IgD-negative memory B cell (primary cell): Measurements from ENCODE around the gene DAPK2. TPM values are rescaled to one million over a fixed set of nuclear protein-coding genes. Genes with fewer than 3 reads are reported as not detected.

Experiments used
- H3K27ac Mint-ChIP-seq, 3 donors: one replicate each; pipeline ENCODE4 v1.8.0; 2020 to 2022; ENCODE audit warnings: mild to moderate bottlenecking in 3 of 3, mixed read lengths in 3 of 3, moderate library complexity in 1 of 3
- H3K27me3 Mint-ChIP-seq: one replicate; pipeline ENCODE4 v1.8.0; 2021; ENCODE audit warnings: mixed read lengths
- H3K36me3 Mint-ChIP-seq: one replicate; pipeline ENCODE4 v1.8.0; 2020; ENCODE audit warnings: mild to moderate bottlenecking, mixed read lengths
- H3K4me1 Mint-ChIP-seq, 3 donors: one replicate each; pipeline ENCODE4 v1.8.0; 2020 to 2022; ENCODE audit warnings: mixed read lengths in 3 of 3, mild to moderate bottlenecking in 1 of 3
- H3K4me3 Mint-ChIP-seq, 4 donors: one replicate each; pipeline ENCODE4 v1.8.0; 2020 to 2022; ENCODE audit warnings: mild to moderate bottlenecking in 4 of 4, mixed read lengths in 4 of 4, moderate library complexity in 3 of 4
- H3K9me3 Mint-ChIP-seq, 3 donors: one replicate each; pipeline ENCODE4 v1.8.0; 2020 to 2021; ENCODE audit warnings: mixed read lengths in 3 of 3, mild to moderate bottlenecking in 1 of 3
- polyA plus RNA-seq: library from polyadenylated mRNA; unstranded; fragments of 300-500 nt; fragmentation: Illumina TruSeq; gene quantifications from one replicate; pipeline ENCODE4 v1.2.3, GENCODE V29; 2021

DAPK2 gene
- polyA plus RNA-seq, 1 donor from 2014 or later: 7.7 TPM

DNA sequence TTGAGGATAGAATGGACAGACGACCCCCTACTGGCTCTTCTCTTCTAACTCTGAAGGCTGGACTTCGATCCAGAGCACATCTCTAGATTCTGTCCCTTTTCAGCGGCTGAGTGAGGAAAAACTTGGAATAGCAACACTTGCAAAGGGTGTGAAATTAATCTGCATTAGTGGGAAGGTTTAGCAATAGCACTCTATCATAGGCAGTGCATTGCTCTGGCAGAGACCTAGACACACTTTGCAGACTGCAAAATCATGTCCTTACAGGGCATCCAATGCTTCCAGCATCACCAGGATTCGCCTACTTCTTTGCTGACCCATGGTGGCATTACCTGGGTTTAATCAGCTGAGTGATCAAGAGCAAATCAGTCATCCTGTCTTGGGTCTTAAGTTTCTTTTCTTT is 43.1 kb downstream of the DAPK2 start:
- Mint-ChIP-seq H3K27me3 (peaks cover 3% of the 10 kb centered on the region), H3K9me3 (no peaks in the 10 kb centered on the region), H3K4me1 (peaks cover 22 to 37% (median 27%) of the 10 kb centered on the region in 3 donors), H3K4me3 (no peak overlapping the region), H3K36me3 (peaks cover 8% of the 10 kb centered on the region), H3K27ac (peak overlapping the region in 2 of 3 donors; percentile 4 to 56)

DNA sequence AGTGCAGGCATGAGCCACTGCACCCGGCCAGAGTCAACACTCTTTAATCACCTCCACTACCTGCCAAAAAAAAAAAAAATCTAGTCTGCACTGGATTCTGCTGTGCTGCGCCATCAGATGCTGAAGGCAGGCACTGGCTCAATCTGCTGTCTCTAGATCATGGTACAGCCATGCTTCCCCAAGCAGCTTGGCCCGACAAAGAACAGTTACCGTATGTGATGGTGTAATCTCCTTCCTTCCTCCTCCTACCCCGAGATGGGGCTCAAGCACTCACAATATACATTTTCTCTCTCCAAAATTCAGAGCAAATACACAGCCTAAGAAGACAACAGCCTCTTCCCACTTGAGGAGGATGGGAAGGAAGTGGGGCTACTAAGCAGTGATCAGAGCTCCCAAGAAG is 45.1 kb downstream of the DAPK2 start:
- Mint-ChIP-seq H3K4me3 (no peak overlapping the region), H3K4me1 (peaks cover 19 to 39% (median 25%) of the 10 kb centered on the region in 3 donors), H3K36me3 (peaks cover 9% of the 10 kb centered on the region), H3K9me3 (no peaks in the 10 kb centered on the region), H3K27me3 (no peaks in the 10 kb centered on the region), H3K27ac (peak overlapping the region in 1 of 3 donors; percentile 48)

DNA sequence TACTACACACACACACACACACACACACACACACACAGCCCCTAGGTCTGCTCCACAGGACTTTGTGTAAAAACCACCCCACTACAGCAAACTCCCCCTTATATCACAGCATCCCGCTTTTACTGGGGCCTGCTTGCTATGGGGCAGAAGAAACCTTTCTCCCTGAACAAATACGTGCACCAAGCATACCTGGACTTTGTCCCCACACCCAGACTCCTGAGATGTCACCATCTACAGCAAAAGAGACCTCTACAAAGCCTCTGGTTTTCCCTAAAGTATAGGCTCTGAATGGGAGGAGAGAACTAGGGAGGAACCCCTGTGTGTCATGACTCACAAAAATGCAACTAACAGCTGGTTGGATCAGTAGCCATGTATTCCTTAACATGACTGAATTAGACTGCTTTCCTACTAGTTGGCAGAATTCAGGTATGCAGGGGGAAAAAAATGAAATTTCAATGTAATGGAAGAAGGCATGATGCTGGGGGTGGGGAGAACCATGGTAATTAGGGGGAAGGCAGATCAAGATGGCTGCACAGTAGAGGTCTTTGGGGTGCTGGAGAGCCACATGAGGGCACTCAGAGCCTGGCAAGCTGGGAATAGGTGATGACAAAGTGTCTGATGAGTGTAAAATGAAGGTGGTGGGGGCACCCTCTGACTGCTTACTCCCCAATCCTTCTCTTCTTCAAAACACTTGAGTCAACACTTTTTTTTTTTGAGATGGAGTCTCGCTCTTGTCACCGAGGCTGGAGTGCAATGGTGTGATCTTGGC is 45.9 kb downstream of the DAPK2 start:
- H3K9me3 Mint-ChIP-seq: no peaks in the 10 kb centered on the region
- no peak overlapping the region for H3K27ac Mint-ChIP-seq
- H3K4me1 Mint-ChIP-seq: peaks cover 19 to 39% (median 25%) of the 10 kb centered on the region in 3 donors
- H3K4me3 Mint-ChIP-seq: peak overlapping the region in 1 of 4 donors; percentile 25
- H3K36me3 Mint-ChIP-seq: peaks cover 9% of the 10 kb centered on the region
- no peaks in the 10 kb centered on the region for H3K27me3 Mint-ChIP-seq

DNA sequence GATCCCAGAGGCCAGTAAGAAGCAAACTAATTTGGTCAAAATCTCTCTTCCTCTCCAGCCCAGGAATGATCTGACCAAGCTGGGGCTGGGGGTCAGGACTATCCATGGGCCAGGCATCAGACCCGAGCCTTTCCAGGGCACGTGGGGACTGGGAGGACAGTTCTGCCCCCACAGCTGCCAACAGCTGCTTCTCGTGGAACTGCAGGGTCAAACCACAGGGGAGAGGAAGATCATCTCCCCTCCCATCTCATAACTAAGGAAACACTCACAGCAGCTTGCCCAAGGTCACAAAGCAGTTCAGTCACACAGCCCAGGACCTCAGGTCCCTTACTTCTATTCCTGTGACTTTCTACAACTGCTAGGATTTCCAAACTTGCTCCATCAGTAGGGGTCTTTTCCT is 47.1 kb downstream of the DAPK2 start:
- H3K4me1 Mint-ChIP-seq: peaks cover 23 to 40% (median 26%) of the 10 kb centered on the region in 3 donors
- peaks cover 7% of the 10 kb centered on the region for H3K36me3 Mint-ChIP-seq
- no peaks in the 10 kb centered on the region for H3K9me3 Mint-ChIP-seq
- no peaks in the 10 kb centered on the region for H3K27me3 Mint-ChIP-seq
- peak overlapping the region in 1 of 4 donors; percentile 68 for H3K4me3 Mint-ChIP-seq
- no peak overlapping the region for H3K27ac Mint-ChIP-seq

DNA sequence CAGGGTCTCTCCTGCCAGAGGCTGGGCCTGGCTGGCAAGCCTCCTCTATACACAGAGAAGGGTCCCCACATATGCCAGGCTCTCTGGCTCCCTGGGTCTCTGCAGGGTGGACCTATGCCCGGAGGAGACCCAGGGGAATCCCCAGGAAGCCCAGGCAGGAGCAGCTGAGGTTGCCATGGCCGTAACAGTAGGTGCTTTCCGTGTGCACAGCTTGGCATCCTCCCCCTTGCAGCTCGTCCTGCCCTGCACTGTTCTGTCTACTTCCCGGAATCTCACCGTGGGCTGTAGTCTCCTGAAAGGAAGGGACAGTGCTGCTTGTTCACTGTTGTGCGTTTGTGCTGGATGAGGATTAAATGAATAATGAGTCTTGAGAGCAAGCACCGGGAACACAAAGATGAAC is 47.8 kb downstream of the DAPK2 start:
- no peak overlapping the region for H3K27ac Mint-ChIP-seq
- peak overlapping the region in 2 of 4 donors; percentile 68 for H3K4me3 Mint-ChIP-seq
- H3K27me3 Mint-ChIP-seq: no peaks in the 10 kb centered on the region
- peaks cover 29 to 38% (median 29%) of the 10 kb centered on the region in 3 donors for H3K4me1 Mint-ChIP-seq
- peaks cover 7% of the 10 kb centered on the region for H3K36me3 Mint-ChIP-seq
- no peaks in the 10 kb centered on the region for H3K9me3 Mint-ChIP-seq

DNA sequence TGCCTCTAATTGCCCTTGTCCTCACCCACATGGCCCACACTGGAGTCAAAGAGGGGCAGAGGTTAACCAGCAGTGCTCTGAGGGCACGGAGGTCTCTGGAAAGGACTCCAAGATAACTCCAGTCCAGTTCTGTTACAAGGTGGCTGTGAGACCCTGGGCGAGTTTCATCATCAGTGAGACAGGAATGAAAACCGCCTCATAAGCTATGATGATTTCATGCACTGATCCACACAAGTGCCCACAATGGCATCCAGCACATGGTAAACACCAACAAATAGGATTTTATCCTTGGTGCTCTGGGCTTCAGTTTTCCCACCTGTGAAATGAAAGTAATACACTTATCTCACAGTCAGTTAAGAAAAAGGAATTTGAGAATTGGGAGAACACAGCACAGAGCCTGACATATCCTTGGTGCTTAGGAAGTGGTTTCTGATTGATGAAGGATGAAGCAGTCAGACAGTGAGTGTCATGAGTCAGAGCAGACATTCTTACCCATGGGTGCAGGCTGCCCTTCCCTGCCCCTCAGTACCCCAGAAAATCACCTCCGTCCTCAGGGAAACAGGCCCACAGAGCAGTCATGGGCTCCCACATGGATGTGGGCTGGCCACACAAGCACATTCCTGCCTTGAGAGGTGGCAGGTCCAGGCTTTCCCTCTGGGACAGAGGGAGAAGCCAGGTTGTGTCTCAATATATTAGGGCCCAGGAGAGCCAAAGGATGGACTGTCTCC is 48.4 kb downstream of the DAPK2 start:
- Mint-ChIP-seq H3K4me3 (peak overlapping the region in 1 of 4 donors; percentile 1), H3K4me1 (peaks cover 32 to 38% (median 35%) of the 10 kb centered on the region in 3 donors), H3K9me3 (no peaks in the 10 kb centered on the region), H3K27me3 (no peaks in the 10 kb centered on the region), H3K36me3 (peaks cover 7% of the 10 kb centered on the region), H3K27ac (peak overlapping the region in 1 of 3 donors; percentile 50)

DNA sequence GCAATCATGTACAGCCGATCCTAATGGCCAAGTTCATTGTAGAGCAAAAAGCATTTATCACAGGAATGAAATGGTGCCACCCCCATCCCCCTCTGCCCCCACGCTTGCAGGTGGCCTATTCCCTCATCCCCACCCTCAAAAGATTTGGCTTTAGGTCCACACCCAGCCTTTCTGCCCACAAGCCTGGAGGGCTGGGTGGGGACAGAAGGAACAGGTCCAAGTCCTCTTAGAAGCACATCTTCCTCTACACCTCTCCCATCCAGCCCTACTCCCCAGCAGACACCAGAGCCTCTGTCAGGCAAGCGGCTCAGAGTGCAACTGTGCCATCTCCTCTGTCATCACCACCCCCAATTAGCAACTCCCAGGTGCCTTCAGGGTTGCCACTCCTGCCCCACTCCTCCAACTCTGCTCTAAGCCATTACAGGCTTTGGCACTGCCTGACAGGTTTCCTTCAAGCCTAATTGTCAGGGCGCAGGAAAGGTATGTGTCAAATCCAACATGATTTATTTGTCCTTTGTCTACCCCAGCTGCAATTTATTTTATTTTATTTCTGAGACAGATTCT is 49.4 kb downstream of the DAPK2 start:
- Mint-ChIP-seq H3K27me3 (no peaks in the 10 kb centered on the region), H3K9me3 (no peaks in the 10 kb centered on the region), H3K4me3 (peak overlapping the region in 1 of 4 donors; percentile 43), H3K4me1 (peaks cover 38 to 42% (median 41%) of the 10 kb centered on the region in 3 donors), H3K36me3 (peaks cover 7% of the 10 kb centered on the region), H3K27ac (peak overlapping the region in 1 of 3 donors; percentile 87)

DNA sequence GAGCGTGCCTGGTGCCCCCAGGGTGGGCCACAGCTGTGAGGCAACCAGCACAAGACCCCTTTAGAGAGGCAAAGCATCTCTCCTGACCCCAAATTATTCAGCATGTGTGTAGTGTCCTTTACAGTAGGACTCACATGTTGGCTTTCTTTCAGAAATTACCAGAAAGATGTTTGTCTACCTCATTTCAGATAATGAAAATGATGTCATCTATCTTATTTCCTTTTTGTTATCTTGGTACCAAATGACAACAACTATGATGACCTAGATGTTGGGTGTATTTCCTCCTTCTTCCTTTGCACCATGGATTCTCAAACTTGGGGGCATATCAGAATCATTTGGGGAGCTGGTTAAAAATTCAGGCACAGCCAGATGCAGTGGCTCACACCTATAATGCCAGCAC is 50.5 kb downstream of the DAPK2 start:
- H3K4me1 Mint-ChIP-seq: peaks cover 43 to 51% (median 49%) of the 10 kb centered on the region in 3 donors

DNA sequence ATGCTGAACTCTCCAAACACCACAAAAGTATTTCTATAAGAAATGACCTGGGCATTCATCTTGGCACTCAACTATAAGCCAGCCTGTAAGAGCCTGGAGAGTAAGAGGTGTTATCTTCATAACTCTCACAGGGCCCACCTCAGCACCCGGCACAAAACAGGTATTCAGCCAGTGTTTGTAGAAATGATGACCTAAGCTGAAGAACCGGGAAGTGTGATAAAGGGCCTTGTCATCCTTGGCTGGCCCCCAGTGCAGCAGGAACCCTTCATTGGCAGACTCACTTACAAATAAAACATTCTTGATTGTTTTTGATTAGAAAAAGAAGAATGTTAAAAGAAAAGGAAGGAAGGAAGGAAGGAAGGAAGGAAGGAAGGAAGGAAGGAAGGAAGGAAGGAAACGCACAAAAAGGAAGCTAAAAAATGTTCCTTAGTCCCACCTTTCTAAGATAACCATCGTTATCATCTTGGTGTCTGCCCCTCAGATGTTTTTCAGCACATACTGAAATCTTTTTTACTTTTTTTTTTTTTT is 52.1 kb downstream of the DAPK2 start:
- H3K27me3 Mint-ChIP-seq: no peaks in the 10 kb centered on the region
- H3K4me1 Mint-ChIP-seq: peaks cover 37 to 54% (median 46%) of the 10 kb centered on the region in 3 donors
- H3K36me3 Mint-ChIP-seq: peaks cover 3% of the 10 kb centered on the region
- peak overlapping the region in 2 of 4 donors; percentile 58 to 82 for H3K4me3 Mint-ChIP-seq
- H3K27ac Mint-ChIP-seq: peak overlapping the region in 1 of 3 donors; percentile 77
- H3K9me3 Mint-ChIP-seq: no peaks in the 10 kb centered on the region

More for the DNA sequence above, 50.5 kb downstream of the DAPK2 start:
- Mint-ChIP-seq H3K27me3 (no peaks in the 10 kb centered on the region), H3K36me3 (peaks cover 3% of the 10 kb centered on the region), H3K9me3 (no peaks in the 10 kb centered on the region), H3K27ac (peak overlapping the region in 1 of 3 donors; percentile 87), H3K4me3 (no peak overlapping the region)

DNA sequence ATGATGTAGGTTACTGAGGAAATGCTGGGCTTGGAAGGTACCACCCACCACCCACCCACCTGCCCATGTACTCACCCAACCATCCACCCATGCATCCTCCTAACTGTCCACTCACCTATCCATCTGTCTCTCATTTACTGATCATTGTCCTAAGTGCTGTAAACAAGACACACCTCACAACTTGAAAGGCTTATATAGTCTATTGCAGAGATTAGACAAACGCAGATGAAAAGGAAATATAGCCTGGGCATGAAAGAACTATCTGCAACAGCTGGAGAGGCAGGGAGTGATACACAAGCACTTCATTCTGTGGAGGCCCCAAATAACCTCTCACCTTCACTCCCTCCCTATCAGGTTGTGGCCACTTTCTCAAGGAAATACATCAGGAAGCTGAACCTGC is 54.0 kb downstream of the DAPK2 start:
- Mint-ChIP-seq H3K27ac (peak overlapping the region in 2 of 3 donors; percentile 32 to 57), H3K4me3 (peak overlapping the region in 1 of 4 donors; percentile 15)

DNA sequence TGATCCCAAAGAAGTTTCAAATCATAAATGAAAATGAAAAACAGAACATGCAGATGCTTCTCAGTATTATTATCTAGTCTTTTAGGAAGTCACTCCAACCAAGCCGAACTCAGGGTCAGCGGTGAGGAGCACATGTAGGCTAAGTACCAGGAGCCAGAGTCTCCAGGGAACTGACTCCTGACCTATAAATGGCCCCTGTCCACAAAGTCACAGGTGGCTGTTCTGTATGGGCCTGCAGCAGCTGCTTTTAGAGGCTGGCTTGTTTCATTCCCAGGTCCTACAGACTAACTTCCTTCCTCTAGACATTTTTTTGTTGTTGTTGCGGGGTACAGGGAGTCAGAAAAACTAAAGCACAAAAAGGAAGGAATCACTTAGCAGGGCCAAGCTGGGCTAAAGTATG is 54.6 kb downstream of the DAPK2 start:
- Mint-ChIP-seq H3K4me1 (peaks cover 35 to 53% (median 52%) of the 10 kb centered on the region in 3 donors), H3K9me3 (no peaks in the 10 kb centered on the region), H3K36me3 (peaks cover 2% of the 10 kb centered on the region), H3K4me3 (peak overlapping the region in 2 of 4 donors; percentile 68), H3K27ac (peak overlapping the region; percentile 21 to 57 (median 32)), H3K27me3 (no peaks in the 10 kb centered on the region)

More for the DNA sequence above, 54.0 kb downstream of the DAPK2 start:
- H3K9me3 Mint-ChIP-seq: no peaks in the 10 kb centered on the region
- no peaks in the 10 kb centered on the region for H3K27me3 Mint-ChIP-seq
- H3K36me3 Mint-ChIP-seq: peaks cover 3% of the 10 kb centered on the region
- peaks cover 29 to 47% (median 47%) of the 10 kb centered on the region in 3 donors for H3K4me1 Mint-ChIP-seq

DNA sequence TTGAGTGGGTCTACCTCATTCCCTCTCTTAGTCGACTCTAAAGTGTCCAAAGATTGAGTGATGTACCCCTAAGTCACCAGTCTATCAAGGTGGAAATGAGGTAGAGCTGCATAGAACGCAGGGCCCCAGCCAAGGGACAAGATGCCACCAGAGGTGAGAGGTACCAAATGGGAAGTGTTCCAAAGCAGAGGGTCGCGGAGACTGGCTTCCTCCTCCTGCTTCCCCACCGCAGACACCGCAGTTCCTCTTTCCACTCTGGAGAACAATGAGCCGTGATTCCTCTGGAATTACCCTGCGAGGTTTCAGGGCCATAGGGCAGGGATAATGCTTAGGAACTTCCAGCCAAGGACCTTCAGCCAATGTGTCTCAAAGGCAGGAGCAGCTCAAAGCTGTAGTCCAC is 55.8 kb downstream of the DAPK2 start:
- Mint-ChIP-seq H3K4me1 (peaks cover 38 to 58% (median 57%) of the 10 kb centered on the region in 3 donors), H3K4me3 (peak overlapping the region in 1 of 4 donors; percentile 68), H3K36me3 (peaks cover 2% of the 10 kb centered on the region), H3K27ac (peak overlapping the region in 2 of 3 donors; percentile 57 to 64), H3K27me3 (no peaks in the 10 kb centered on the region), H3K9me3 (no peaks in the 10 kb centered on the region)

DNA sequence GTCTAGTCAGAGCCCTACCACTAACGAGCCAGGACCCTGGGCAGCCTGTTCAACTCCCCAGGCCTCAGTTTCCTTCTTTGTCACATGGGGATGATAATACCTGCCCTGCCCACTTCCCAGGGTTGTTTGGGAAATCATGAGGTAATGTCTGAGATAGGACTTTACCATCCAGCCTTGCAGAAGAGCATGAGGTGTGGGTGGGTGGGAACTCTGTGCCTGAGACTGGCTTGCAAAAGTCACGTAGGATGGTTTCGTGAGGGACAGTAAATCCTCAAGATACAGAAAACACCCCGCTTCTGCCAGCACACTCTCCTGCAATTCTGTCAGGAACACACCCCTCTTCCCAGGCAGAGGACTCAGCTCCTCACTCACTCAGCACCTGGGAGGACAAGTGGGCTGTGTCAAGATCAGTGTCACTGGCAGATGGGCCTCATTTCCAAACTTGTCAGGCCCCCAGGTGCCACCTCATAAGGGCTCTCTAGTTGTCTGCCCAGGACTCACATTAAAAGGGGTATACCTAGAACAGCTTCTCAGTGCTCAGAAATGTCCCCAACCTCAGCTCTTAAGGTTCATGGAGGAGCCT is 58.4 kb downstream of the DAPK2 start:
- Mint-ChIP-seq H3K4me3 (peak overlapping the region in 2 of 4 donors; percentile 22 to 61), H3K9me3 (no peaks in the 10 kb centered on the region), H3K4me1 (peaks cover 34 to 48% (median 47%) of the 10 kb centered on the region in 3 donors), H3K27ac (peak overlapping the region in 2 of 3 donors; percentile 81 to 96), H3K27me3 (no peaks in the 10 kb centered on the region), H3K36me3 (peaks cover 3% of the 10 kb centered on the region)

DNA sequence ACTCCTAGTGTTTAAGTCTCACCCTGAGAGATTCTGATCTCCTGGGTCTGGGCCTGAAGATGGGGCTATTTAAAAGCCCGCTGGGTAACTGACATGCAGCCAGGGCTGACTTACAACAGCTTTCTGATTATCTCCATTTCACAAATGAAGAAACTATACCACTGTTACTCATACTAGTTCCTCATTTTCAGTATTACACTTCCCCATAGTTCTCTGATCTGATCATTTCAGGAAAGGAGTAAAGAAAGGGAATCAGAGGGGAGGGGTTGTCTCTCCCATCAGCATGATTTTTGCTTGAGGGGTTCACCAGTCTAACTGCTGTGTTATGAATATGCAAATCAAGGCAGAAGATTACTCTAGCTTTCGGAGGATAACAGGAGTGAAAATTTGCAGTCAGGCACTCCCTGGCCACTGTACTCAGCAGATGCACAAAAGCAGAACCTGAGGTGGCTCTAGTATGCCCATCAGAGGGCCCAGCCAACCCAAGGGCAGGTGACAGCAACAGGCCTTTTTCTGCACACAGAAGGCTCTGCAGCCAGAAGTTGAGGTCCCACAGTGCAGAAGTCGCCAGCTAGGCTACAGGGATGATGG is 59.4 kb downstream of the DAPK2 start:
- Mint-ChIP-seq H3K36me3 (peaks cover 3% of the 10 kb centered on the region), H3K4me3 (peak overlapping the region; percentile 21 to 90 (median 54)), H3K27ac (peak overlapping the region; percentile 69 to 96 (median 93)), H3K9me3 (no peaks in the 10 kb centered on the region), H3K27me3 (no peaks in the 10 kb centered on the region), H3K4me1 (peaks cover 26 to 44% (median 39%) of the 10 kb centered on the region in 3 donors)
